Measurements from ENCODE around the gene CD248.
A peak's percentile ranks its signal among the peaks of the same experiment; 100 is the strongest.
"Not testable (repeated sequence)": the region's sequence is repeated elsewhere in the genome, so short reads cannot be mapped to it uniquely, and the experiment has no call there.

The CD248 gene

GRCh38 chr11:66328302-66329144 is 11.7 kb upstream of the CD248 start:
- DNase-seq: peak; percentile 84

GRCh38 chr11:66328031-66328301 is 11.1 kb upstream of the CD248 start:
- no peak for DNase-seq

GRCh38 chr11:66327171-66328030 is 10.6 kb upstream of the CD248 start:
- DNase-seq: peak; percentile 87

DNA sequence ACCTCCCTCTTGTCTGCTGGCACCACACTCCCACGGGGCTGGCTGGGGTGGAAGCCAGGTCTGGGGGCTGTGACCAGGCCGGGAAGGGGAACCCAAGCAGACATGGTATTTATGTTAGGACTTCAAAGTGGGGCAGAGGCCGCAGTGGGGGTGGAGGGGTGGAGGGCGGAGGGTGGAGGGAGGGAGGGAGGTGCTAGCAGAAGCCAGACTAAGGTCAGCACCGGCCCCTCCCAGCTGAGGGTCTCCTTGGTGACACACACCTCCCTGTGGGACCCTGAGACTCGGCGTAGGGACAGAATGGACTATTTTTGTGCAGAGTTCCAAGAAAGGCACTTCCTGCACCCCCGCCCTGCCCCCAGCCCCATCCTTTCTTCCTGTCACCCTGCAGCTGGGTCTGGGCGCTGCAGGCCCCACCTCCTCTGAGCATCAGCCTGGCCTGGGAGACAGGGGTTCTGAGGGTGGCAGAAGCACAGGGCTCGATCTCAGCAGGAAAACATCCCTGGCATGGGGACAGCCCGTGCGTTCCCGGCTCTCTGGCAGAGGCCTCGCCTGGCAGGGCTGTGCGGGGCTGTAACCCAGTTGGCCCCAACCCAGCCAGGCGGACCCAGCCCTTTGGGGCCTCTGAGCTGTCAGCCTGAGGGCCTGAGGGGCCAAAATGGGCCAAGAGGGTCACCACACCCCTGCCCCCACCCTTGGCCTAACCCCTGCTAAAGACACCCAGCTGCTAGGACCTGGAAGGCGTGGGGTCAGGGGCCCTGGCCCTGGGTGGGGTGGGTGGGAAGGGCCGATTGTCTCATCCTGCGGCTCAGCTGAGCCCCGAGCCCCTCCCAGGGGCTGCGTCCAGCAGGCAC is 9.6 kb upstream of the CD248 start:
- DNase-seq: peak; percentile 91

DNA sequence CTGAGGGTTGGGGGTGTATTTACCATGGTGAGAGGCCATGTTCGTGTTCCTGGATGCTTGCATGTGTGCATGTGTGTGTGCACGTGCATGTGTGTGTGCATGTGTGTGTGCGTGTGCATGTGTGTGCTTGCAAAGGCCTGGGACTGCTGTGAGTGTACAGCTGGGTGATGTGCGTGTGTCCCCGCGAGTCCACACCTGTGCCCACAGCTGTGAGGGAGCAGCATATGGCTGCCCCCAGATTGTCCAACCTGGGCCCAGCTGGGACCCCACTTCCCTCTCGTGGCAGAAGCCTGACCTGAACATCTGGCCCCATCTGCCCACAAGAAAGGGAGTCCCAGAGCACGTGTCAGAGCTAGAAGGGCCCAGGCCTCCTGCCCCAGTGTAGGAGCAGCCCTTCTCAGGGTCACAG is 8.4 kb upstream of the CD248 start:
- DNase-seq: no peak

- DNase-seq: peak; percentile 82
These were observed 7.8 kb upstream of the CD248 start for GRCh38 chr11:66324664-66325063.

- DNase-seq: no peak
These were observed 6.8 kb upstream of the CD248 start for GRCh38 chr11:66323684-66324083.

- no peak for DNase-seq
These were observed 6.0 kb upstream of the CD248 start for GRCh38 chr11:66322732-66323427.

DNA sequence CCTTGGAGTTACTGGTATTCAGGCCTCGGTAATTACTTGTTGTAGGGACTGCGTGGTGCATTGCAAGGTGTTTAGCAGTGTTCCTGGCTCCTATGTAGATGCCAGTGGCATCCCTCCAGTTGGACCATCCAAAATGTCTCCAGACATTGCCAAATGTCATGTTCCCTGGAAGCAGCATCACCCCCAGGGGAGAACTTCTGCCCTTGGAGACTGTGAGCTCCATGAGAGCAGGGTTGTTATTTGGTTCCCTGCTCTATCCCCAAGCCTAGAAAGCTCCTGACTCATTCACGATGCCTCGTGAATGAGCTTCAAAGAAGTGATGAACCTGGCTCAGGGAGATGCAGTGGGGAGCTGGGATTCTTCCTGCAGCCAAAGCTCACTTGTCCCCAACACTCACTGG is 4.8 kb upstream of the CD248 start:
- DNase-seq: no peak

DNA sequence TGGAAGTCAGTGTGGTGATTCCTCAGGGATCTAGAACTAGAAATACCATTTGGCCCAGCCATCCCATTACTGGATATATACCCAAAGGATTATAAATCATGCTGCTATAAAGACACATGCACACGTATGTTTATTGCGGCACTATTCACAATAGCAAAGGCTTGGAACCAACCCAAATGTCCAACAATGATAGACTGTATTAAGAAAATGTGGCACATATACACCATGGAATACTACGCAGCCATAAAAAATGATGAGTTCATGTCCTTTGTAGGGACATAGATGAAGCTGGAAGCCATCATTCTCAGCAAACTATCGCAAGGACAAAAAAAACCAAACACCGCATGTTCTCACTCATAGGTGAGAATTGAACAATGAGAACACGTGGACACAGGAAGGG is 3.9 kb upstream of the CD248 start:
- not testable (repeated sequence) for DNase-seq

DNA sequence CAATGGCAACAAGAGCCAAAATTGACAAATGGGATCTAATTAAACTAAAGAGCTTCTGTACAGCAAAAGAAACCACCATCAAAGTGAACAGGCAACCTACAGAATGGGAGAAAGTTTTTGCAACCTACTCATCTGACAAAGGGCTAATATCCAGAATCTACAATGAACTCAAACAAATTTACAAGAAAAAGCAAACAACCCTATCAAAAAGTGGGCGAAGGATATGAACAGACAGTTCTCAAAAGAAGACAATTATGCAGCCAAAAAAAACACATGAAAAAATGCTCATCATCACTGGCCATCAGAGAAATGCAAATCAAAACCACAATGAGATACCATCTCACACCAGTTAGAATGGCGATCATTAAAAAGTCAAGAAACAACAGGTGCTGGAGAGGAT is 3.4 kb upstream of the CD248 start:
- DNase-seq: not testable (repeated sequence)

DNA sequence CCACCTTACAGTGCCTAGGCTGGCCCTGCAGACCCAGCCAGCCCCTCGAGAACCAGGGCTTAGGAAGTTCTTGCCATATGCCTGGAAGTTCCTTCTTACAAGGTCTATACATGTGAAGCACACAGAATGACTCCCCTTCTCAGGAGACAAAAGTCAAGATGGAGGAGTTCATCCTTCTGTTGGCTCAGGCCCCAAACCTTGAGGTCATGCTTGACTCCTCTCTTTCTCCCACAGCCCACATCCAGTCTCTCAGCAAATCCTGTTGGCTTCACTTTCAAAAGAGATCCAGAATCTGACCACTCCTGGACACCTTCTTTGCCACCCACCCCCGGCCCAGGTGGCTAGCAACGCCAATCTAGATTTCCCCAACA is 1.7 kb upstream of the CD248 start:
- no peak for DNase-seq

DNA sequence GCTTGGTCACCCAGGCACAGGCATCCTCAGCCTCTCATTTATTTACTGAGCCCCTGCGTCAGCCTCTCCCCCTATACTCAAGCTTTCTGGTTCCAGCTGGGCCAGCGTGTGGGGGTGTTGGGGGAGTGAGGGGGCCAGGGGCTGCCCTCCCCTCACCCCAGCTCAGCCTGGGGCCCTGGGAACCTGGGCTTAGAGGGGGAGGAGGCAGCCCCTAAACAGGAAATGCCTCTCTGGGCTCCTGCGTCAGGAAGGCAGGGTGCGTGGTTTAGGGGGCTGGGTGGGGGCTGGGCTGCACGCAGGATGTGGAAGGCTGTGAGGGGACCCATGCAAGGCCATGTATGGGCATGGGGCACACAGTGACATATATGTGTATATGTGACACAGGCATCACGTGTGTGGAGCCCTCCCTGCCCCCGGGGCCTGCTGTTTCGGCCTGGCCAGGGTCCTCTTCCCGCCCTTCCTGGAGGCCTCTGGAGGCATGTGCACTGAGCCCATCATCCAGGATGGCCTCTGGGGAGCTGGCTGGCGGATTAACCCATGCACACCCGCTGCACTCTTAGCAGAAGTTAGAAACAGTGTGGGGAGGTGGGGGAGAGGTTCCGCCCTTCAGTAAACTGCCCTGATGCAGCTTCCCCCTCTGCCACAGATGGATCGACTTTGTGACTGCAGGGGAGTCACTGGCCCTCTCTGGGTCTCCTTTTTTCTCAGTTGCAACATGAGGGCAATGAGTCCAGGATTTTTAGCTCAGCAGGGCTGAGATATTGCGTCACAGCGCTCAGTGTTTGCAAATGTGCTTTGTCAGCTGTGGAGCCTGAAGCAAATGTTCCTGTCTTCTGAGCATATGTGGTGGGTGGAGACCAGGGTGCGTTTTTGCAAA is 1.1 kb upstream of the CD248 start:
- peak; percentile 88 for DNase-seq

DNA sequence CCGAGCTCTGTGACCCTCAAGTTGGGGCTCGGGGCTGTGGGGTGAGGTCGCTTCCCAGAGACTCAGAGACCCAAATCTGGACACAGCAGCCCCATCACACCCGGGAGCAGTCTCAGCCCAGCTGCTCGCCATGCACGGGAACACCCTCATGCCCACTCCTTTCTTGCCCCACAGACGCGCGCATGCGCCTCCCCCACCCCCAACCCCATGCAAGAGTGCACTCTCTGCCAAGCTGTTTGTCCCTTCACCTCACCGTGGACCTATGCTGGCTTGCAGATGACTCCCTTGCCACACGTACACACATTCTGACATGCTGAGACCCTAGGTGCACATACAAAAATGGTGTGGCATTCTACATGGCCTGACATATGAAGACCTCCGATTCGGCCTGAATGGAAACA is 478 bp upstream of the CD248 start:
- peak; percentile 89 for DNase-seq

DNA sequence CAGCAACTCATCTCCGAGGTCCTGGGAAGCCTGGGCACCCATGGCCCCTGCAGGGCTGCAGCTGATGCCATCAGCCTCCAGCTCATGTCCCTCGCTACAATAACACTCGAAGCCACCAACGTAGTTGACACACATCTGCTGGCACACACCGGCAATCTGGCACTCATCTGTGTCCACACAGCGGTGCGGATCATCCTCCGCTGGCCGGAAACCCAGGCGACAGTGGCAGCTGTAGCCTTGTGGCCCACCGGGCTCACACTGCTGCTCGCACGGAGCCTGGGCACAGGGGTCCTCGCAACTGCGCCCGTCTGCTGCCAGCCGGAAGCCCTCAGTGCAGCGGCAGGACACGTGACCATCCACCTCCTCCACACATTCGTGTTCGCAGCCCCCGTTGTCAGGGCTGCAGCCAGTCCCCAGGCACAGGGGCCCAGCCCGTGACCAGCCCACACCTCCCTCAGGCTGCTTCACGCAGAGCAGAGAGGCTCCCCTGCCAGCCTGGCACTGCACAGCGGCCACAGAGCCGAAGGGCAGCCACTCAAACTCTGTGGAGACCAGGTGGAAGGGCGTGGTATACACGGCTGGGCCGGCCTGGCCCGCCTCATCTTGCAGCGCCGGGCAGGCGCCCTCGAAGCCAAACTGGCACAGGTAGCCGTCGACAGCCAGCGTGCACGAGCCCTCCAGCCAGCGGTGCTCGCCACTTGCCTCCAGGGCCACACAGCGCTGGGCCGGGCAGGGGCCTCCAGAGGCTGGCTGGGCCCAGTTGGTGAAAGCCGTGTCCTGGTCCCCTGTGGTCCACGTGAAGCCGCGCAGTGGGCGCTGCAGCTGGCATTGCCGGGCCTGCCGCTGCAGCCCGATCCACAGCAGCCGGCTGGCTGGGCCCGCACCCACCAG is 678 bp downstream of the CD248 start:
- no peak for DNase-seq

DNA sequence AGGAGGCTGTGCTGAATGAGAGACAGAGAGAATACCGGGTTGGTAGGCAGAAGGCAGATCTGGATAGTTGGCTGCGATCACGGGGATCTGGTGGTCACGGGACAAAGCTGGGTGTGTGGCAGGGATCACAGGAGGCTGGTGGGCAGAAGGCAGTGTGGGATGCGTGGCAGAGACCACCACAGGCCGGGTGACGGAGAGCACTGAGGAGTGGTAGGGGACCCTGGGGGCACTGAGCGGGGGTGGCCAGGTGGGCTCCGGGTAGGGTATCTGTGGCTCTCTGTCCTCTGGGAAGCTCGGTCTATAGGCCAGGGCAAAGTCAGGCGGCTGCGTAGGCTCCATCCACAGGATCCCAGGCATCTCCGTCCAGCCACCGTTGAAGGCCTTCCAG is 1.4 kb downstream of the CD248 start:
- no peak for DNase-seq

GRCh38 chr11:66314561-66315497 is 2.0 kb downstream of the CD248 start:
- no peak for DNase-seq

DNA sequence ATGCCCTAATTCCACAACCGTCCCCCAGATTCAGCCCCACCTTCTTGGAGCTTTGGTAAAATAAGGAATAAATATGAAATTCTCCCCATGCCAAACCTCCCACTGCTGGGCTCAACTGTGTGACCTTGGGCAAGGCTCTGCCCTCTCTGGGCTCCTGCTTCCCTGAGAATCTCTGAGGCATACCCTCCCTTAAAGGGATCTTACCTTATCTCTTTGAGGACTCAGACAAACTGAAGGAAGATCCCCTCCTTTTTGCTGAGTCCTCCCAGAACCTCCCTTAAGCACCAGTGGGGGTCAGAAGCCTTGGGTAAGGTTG is 2.7 kb downstream of the CD248 start:
- no peak for DNase-seq

Measured in fibroblast of skin of scalp (primary cell).